Measurements from ENCODE around the gene SLC35G3.
"Not testable (repeated sequence)": the region's sequence is repeated elsewhere in the genome, so short reads cannot be mapped to it uniquely, and the experiment has no call there.

The SLC35G3 gene

GRCh38 chr17:35202582-35202981, 8.4 kb upstream of the SLC35G3 start:
- DNase-seq, result not testable (repeated sequence)

GRCh38 chr17:35195062-35195461, 869 bp upstream of the SLC35G3 start:
- not testable (repeated sequence) for DNase-seq

- DNase-seq, result no peak
These were observed 1.5 kb downstream of the SLC35G3 start for GRCh38 chr17:35192708-35193107.

- DNase-seq, result no peak
These were observed 3.0 kb downstream of the SLC35G3 start for GRCh38 chr17:35191001-35191695.

GRCh38 chr17:35189291-35189690, 4.9 kb downstream of the SLC35G3 start:
- DNase-seq, result peak; percentile 22

GRCh38 chr17:35188111-35188510, 6.1 kb downstream of the SLC35G3 start:
- DNase-seq, result peak; percentile 19

GRCh38 chr17:35187481-35187880, 6.7 kb downstream of the SLC35G3 start:
- no peak for DNase-seq

GRCh38 chr17:35185849-35186248, 8.3 kb downstream of the SLC35G3 start:
- DNase-seq, result no peak

GRCh38 chr17:35184274-35184673, 9.9 kb downstream of the SLC35G3 start:
- no peak for DNase-seq

- DNase-seq, result no peak
These were observed 10.9 kb downstream of the SLC35G3 start for GRCh38 chr17:35183332-35183731.

GRCh38 chr17:35179379-35179778, 14.8 kb downstream of the SLC35G3 start:
- not testable (repeated sequence) for DNase-seq

GRCh38 chr17:35176897-35177296, 17.3 kb downstream of the SLC35G3 start:
- DNase-seq, result no peak

GRCh38 chr17:35175638-35176415, 18.4 kb downstream of the SLC35G3 start:
- no peak for DNase-seq

- DNase-seq, result no peak
These were observed 19.3 kb downstream of the SLC35G3 start for GRCh38 chr17:35174835-35175334.

- DNase-seq, result not testable (repeated sequence)
These were observed 21.9 kb downstream of the SLC35G3 start for GRCh38 chr17:35172321-35172720.

GRCh38 chr17:35171834-35172233, 22.4 kb downstream of the SLC35G3 start:
- DNase-seq, result no peak

- DNase-seq, result no peak
These were observed 23.0 kb downstream of the SLC35G3 start for GRCh38 chr17:35170968-35171771.

- DNase-seq, result no peak
These were observed 24.3 kb downstream of the SLC35G3 start for GRCh38 chr17:35169835-35170363.

GRCh38 chr17:35167666-35168065, 26.5 kb downstream of the SLC35G3 start:
- peak; percentile 17 for DNase-seq

- no peak for DNase-seq
These were observed 27.1 kb downstream of the SLC35G3 start for GRCh38 chr17:35167046-35167445.

- DNase-seq, result no peak
These were observed 27.7 kb downstream of the SLC35G3 start for GRCh38 chr17:35166526-35166925.

- no peak for DNase-seq
These were observed 29.5 kb downstream of the SLC35G3 start for GRCh38 chr17:35164716-35165115.

GRCh38 chr17:35163886-35164285, 30.3 kb downstream of the SLC35G3 start:
- DNase-seq, result no peak
